ENCODE data around the gene SSMEM1.
"Not testable (repeated sequence)": the region's sequence is repeated elsewhere in the genome, so short reads cannot be mapped to it uniquely, and the experiment has no call there.

GRCh38 chr7:130224923-130225322 is 17.3 kb downstream of the SSMEM1 start:
- not testable (repeated sequence) for TF ChIP-seq CTCF (conservative IDR thresholded peaks at IDR 0.05; ENCODE audit: low read length); EZH2phosphoT487 (IDR thresholded peaks at IDR 0.05; ENCODE audit: borderline replicate concordance)
